BE2C (cell line): ENCODE results near the gene NR5A1.
A peak's percentile ranks its signal among the peaks of the same experiment; 100 is the strongest.

ENCODE experiments used
- DNase-seq: peaks from one replicate; pipeline ENCODE4 v3.0.0-alpha.2; 2020
- H3K27me3 ChIP-seq: fragments of 250-450 bp; sonication (Bioruptor Pico); 2 replicates; pipeline ENCODE4 v1.5.1; 2020; ENCODE audit warnings: mild to moderate bottlenecking
- H3K36me3 ChIP-seq: fragments of 250-450 bp; sonication (Bioruptor Pico); 2 replicates; pipeline ENCODE4 v1.5.1; 2020; ENCODE audit warnings: mild to moderate bottlenecking
- H3K4me1 ChIP-seq: fragments of 250-450 bp; sonication (Bioruptor Pico); 2 replicates; pipeline ENCODE4 v1.5.1; 2020
- H3K4me3 ChIP-seq: 2 replicates; pipeline ENCODE4 v1.5.1; 2011; ENCODE audit warnings: low read depth, low read length
- H3K9me3 ChIP-seq: fragments of 250-450 bp; sonication (Bioruptor Pico); 2 replicates; pipeline ENCODE4 v1.5.1; 2020
- TF ChIP-seq, protein P1 (sequence below): IDR thresholded peaks from 2 replicates; pipeline ENCODE4 v1.5.1; 2012; ENCODE audit warnings: mild to moderate bottlenecking, low read depth, low read length

The NR5A1 gene

DNA sequence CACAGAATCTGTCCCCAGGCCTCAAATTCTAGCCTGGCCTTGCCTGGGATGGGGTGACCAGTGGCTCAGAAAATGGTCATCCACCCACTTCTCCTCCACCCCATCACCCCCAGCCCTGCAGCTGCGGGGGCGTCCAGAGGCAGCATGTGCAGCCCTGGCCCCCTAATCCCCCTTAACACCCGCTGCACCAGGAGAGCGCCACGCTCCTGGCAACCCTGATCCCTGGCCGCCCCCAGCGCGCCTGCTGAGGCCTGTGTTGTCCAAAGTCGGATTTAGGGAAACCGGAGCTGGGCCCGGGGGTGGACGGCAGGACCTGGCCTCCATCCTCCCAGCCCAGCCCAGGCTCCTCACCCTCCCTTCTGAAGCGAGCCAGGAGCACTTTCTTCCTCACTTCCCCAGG lies 22.0 kb downstream of the NR5A1 start:
- TF ChIP-seq, protein P1, sequence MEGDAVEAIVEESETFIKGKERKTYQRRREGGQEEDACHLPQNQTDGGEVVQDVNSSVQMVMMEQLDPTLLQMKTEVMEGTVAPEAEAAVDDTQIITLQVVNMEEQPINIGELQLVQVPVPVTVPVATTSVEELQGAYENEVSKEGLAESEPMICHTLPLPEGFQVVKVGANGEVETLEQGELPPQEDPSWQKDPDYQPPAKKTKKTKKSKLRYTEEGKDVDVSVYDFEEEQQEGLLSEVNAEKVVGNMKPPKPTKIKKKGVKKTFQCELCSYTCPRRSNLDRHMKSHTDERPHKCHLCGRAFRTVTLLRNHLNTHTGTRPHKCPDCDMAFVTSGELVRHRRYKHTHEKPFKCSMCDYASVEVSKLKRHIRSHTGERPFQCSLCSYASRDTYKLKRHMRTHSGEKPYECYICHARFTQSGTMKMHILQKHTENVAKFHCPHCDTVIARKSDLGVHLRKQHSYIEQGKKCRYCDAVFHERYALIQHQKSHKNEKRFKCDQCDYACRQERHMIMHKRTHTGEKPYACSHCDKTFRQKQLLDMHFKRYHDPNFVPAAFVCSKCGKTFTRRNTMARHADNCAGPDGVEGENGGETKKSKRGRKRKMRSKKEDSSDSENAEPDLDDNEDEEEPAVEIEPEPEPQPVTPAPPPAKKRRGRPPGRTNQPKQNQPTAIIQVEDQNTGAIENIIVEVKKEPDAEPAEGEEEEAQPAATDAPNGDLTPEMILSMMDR: no peak
- H3K4me3 ChIP-seq: no peak overlapping the region
- H3K36me3 ChIP-seq: no peaks in the 10 kb centered on the region
- H3K4me1 ChIP-seq: no peaks in the 10 kb centered on the region; the same call in 1 of the 2 replicates
- H3K9me3 ChIP-seq: no peaks in the 10 kb centered on the region
- no peak for DNase-seq
- no peaks in the 10 kb centered on the region for H3K27me3 ChIP-seq

DNA sequence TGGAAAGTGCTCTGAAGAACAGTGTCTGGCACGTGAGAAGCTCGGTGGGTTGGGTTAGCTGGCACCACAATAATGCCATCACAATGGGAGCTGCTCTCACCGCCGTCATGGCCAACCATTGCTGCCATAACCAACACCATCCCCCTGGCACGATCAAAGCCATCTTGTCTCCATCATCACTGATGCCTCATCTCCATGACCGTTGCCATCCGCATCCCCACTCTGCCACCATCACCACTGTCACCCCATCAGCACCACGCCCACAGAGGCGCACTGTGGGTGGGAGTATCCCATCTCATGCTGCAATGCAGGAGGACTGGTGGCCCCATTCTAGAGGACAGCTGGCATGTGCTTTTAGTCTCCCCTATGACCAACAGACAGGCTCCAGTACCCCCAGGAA lies 23.7 kb downstream of the NR5A1 start:
- H3K4me1 ChIP-seq: peaks cover 5% of the 10 kb centered on the region
- no peaks in the 10 kb centered on the region for H3K36me3 ChIP-seq
- H3K27me3 ChIP-seq: no peaks in the 10 kb centered on the region
- no peak overlapping the region for H3K4me3 ChIP-seq
- TF ChIP-seq, protein P1: no peak
- H3K9me3 ChIP-seq: no peaks in the 10 kb centered on the region
- no peak for DNase-seq

DNA sequence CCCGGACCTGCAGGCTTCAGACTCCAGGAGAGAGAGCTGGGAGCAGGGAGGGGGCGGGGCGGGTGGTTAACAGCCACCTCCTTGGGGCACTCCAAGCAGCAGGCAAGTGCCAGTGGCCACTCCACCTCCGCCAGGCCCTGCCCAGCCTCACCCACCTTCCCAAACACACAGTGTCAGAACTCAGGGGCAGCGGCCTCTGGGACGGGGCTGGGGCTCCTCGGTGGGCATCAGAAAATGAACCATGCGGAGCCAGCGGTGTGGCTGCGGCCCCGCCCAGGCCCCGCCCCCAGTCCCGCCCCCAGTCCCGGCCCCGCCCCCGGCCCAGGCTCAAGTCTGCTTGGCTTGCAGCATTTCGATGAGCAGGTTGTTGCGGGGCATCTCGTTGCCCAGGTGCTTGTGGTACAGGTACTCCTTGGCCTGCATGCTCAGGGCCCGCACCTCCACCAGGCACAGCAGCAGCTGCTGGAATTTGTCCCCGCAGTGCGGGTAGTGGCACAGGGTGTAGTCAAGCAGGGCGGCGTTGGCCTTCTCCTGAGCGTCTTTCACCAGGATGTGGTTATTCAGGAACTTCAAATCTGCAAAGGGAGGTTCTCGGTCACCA lies 24.7 kb downstream of the NR5A1 start:
- no peaks in the 10 kb centered on the region; the same call in 1 of the 2 replicates for H3K27me3 ChIP-seq
- TF ChIP-seq, protein P1: no peak

DNA sequence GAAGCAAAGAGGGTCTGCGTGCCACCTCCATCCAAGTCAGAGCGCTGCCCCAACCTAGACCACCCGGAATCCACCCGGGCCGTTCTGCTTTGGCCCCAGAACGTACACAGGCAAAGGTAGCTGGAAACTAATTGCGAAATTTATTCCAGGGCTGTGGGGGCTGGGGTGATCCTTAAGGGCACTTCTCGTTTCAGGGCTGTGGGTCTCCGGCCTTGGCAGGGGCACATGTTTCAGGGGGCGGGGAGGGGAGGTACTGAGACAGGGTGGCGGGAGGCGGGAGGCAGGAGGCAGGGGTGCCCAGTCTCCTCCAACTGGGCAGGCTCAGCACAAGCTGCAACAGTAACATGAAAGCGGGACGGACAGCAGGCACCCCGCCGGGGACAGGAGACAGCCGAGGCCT lies 26.1 kb downstream of the NR5A1 start:
- H3K36me3 ChIP-seq: no peaks in the 10 kb centered on the region
- H3K27me3 ChIP-seq: no peaks in the 10 kb centered on the region; the same call in 1 of the 2 replicates
- no peak overlapping the region for H3K4me3 ChIP-seq
- no peak for DNase-seq
- no peaks in the 10 kb centered on the region for H3K9me3 ChIP-seq
- peaks cover 14% of the 10 kb centered on the region for H3K4me1 ChIP-seq
- TF ChIP-seq, protein P1: no peak

More for the DNA sequence above, 24.7 kb downstream of the NR5A1 start:
- DNase-seq: peak; percentile 32
- peaks cover 10% of the 10 kb centered on the region for H3K4me1 ChIP-seq
- no peaks in the 10 kb centered on the region for H3K36me3 ChIP-seq
- H3K4me3 ChIP-seq: peak overlapping the region; percentile 34
- no peaks in the 10 kb centered on the region for H3K9me3 ChIP-seq

DNA sequence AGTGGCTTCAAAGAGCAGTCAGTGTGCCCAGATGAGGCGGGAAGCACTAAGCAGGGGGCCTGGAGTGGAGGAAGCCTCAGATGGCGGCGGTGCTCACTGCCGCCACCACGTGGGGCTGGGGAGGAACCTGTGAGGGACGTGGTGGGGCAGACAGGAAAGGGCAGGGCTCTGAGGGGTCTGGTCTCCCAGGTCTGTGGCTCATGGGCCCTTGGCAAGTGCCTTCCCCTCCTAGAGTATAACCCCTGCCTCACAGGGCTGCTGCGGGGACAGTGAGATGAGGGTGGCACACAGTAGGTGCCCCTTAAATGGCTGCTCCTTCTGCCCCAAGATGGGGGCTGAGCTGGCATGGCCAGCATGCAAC lies 26.6 kb downstream of the NR5A1 start:
- Histone ChIP-seq H3K27me3 (no peaks in the 10 kb centered on the region; the same call in 1 of the 2 replicates), H3K4me1 (peaks cover 14% of the 10 kb centered on the region), H3K36me3 (no peaks in the 10 kb centered on the region)

More for the DNA sequence above, 26.6 kb downstream of the NR5A1 start:
- DNase-seq: peak; percentile 65
- TF ChIP-seq, protein P1: peak; percentile 65
- no peak overlapping the region for H3K4me3 ChIP-seq
- no peaks in the 10 kb centered on the region for H3K9me3 ChIP-seq
